Osteocyte (in vitro differentiated cells): ENCODE results near the gene VPS50. TPM values are rescaled to one million over a fixed set of nuclear protein-coding genes. Genes with fewer than 3 reads are reported as not detected.

Experiments used
- DNase-seq: peaks from one replicate; pipeline ENCODE4 v3.0.0; 2021; ENCODE audit warnings: mixed read lengths; ENCODE audit not compliant: unreplicated experiment; ENCODE audit errors: extremely low spot score
- H3K27ac Mint-ChIP-seq: one replicate; pipeline ENCODE4 v1.8.0; 2021; ENCODE audit warnings: mild to moderate bottlenecking, mixed read lengths; ENCODE audit not compliant: unreplicated experiment
- H3K27me3 Mint-ChIP-seq: one replicate; pipeline ENCODE4 v1.8.0; 2021; ENCODE audit warnings: mixed read lengths; ENCODE audit not compliant: unreplicated experiment
- H3K36me3 Mint-ChIP-seq: one replicate; pipeline ENCODE4 v1.8.0; 2021; ENCODE audit warnings: mixed read lengths; ENCODE audit not compliant: unreplicated experiment
- H3K4me1 Mint-ChIP-seq: one replicate; pipeline ENCODE4 v1.8.0; 2021; ENCODE audit warnings: mixed read lengths; ENCODE audit not compliant: unreplicated experiment
- H3K4me3 Mint-ChIP-seq: one replicate; pipeline ENCODE4 v1.8.0; 2021; ENCODE audit warnings: mild to moderate bottlenecking, moderate library complexity, mixed read lengths; ENCODE audit not compliant: unreplicated experiment
- H3K9me3 Mint-ChIP-seq: one replicate; pipeline ENCODE4 v1.8.0; 2021; ENCODE audit warnings: mixed read lengths; ENCODE audit not compliant: unreplicated experiment
- total RNA-seq: library from RNA; stranded (reverse); gene quantifications from 2 replicates; pipeline ENCODE4 v1.2.1, GENCODE V29; 2021
- TF ChIP-seq, protein P1 (sequence below): fragments of 200-600 bp; sonication (generic); IDR thresholded peaks from 2 replicates; pipeline ENCODE4 v1.5.0; 2021; ENCODE audit warnings: antibody characterized with exemption, mild to moderate bottlenecking, moderate library complexity

Gene VPS50
- total RNA-seq, 1 donor from 2014 or later = 23.7 TPM

DNA sequence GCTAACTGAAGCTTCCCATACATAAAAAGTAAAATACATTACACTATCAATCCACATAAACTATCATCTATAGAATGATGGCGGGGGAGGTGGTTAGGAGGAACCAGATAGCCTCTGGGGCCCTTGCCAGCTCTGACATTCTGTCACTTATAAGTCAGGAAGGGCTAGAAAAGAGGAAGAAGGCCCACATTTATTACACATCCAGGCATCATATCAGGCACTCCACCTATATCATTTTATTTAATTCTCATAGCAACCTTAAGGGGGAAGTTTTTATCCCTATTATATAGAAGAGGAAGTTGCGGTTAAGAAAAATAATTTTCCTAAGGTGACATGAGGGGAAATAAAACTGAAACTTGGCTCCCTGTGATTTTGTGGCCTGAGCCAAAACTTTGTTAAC lies 35.8 kb upstream of the VPS50 start:
- H3K27me3 Mint-ChIP-seq = peaks cover 77% of the 10 kb centered on the region
- no peak overlapping the region for H3K27ac Mint-ChIP-seq
- H3K9me3 Mint-ChIP-seq = no peaks in the 10 kb centered on the region
- no peak for DNase-seq
- no peaks in the 10 kb centered on the region for H3K4me1 Mint-ChIP-seq
- no peaks in the 10 kb centered on the region for H3K36me3 Mint-ChIP-seq
- TF ChIP-seq, protein P1, sequence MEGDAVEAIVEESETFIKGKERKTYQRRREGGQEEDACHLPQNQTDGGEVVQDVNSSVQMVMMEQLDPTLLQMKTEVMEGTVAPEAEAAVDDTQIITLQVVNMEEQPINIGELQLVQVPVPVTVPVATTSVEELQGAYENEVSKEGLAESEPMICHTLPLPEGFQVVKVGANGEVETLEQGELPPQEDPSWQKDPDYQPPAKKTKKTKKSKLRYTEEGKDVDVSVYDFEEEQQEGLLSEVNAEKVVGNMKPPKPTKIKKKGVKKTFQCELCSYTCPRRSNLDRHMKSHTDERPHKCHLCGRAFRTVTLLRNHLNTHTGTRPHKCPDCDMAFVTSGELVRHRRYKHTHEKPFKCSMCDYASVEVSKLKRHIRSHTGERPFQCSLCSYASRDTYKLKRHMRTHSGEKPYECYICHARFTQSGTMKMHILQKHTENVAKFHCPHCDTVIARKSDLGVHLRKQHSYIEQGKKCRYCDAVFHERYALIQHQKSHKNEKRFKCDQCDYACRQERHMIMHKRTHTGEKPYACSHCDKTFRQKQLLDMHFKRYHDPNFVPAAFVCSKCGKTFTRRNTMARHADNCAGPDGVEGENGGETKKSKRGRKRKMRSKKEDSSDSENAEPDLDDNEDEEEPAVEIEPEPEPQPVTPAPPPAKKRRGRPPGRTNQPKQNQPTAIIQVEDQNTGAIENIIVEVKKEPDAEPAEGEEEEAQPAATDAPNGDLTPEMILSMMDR = no peak
- no peak overlapping the region for H3K4me3 Mint-ChIP-seq

GRCh38 chr7:93198472-93198871 lies 33.7 kb upstream of the VPS50 start:
- H3K9me3 Mint-ChIP-seq = no peaks in the 10 kb centered on the region
- H3K36me3 Mint-ChIP-seq = no peaks in the 10 kb centered on the region
- H3K27me3 Mint-ChIP-seq = peaks cover 74% of the 10 kb centered on the region
- no peak overlapping the region for H3K27ac Mint-ChIP-seq
- DNase-seq = no peak
- H3K4me1 Mint-ChIP-seq = no peaks in the 10 kb centered on the region
- TF ChIP-seq, protein P1 = no peak
- no peak overlapping the region for H3K4me3 Mint-ChIP-seq

DNA sequence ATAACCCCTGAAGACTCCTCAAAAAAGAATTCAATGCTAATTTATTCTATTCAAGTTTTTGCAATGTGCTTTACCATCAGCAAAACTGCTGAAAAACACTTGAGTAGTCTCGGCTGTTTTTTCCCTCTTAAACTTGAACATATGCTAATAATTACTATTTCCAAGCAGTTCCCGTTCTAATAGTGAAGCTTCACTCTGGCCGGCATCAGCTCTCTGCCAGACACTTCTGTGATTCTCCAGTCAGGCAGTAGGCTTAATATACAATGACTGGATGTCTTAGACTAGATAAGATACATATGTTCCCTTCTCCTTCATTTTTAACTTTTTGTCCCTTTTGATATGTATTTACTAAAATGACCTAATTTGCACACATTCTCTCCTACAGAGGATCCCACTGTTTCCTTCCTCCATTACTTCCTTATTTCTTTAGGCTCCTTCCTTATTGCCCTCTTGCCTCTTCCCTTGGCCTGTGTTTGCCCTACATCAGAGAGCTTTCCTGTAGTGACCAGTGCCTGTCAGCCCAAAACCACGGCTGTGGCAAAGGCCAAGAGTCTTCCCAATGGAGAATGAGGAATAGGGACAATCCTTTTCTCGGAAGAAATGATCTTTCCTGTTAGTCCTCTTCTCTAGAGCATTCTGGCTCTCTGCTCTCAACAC lies 29.4 kb upstream of the VPS50 start:
- no peaks in the 10 kb centered on the region for H3K4me1 Mint-ChIP-seq
- H3K27me3 Mint-ChIP-seq = peaks cover 84% of the 10 kb centered on the region
- no peak overlapping the region for H3K27ac Mint-ChIP-seq
- TF ChIP-seq, protein P1 = no peak
- no peaks in the 10 kb centered on the region for H3K36me3 Mint-ChIP-seq
- H3K4me3 Mint-ChIP-seq = no peak overlapping the region
- DNase-seq = no peak
- H3K9me3 Mint-ChIP-seq = no peaks in the 10 kb centered on the region

- no peaks in the 10 kb centered on the region for H3K36me3 Mint-ChIP-seq
- DNase-seq = no peak
- no peaks in the 10 kb centered on the region for H3K4me1 Mint-ChIP-seq
- no peak overlapping the region for H3K27ac Mint-ChIP-seq
- peaks cover 86% of the 10 kb centered on the region for H3K27me3 Mint-ChIP-seq
- no peak overlapping the region for H3K4me3 Mint-ChIP-seq
- TF ChIP-seq, protein P1 = no peak
- no peaks in the 10 kb centered on the region for H3K9me3 Mint-ChIP-seq
These were observed 28.7 kb upstream of the VPS50 start for GRCh38 chr7:93203496-93203895.

- H3K4me1 Mint-ChIP-seq = peaks cover 8% of the 10 kb centered on the region
- H3K36me3 Mint-ChIP-seq = no peaks in the 10 kb centered on the region
- H3K27ac Mint-ChIP-seq = no peak overlapping the region
- no peaks in the 10 kb centered on the region for H3K9me3 Mint-ChIP-seq
- TF ChIP-seq, protein P1 = no peak
- H3K4me3 Mint-ChIP-seq = no peak overlapping the region
- no peak for DNase-seq
- peaks cover 79% of the 10 kb centered on the region for H3K27me3 Mint-ChIP-seq
These were observed 27.1 kb upstream of the VPS50 start for GRCh38 chr7:93205046-93205445.
